ENCODE data around the gene CEMIP. TPM values are rescaled to one million over a fixed set of nuclear protein-coding genes. Genes with fewer than 3 reads are reported as not detected.

Gene CEMIP
- polyA plus RNA-seq, 1 experiment, result 221 TPM

DNA sequence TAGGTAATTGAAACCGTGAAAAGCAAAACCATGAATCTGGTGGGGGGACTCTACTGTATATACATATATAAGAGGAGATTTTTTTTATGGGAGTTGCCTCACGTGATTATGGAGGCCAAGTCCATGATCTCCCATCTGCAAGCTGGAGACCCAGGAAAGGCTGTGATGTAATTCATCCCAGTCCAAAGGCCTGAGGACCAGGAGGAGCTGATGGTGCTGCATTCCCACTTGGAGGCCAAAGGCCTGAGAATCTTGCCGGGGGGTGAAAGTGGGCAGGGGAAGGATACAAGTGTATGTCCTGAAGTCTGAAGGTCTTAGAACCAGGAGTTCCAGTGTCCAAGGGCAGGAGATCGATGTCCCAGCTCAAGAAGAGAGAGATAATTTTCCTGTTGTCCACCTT, 37.1 kb upstream of the CEMIP start:
- H3K4me3 ChIP-seq (ENCODE audit: low read depth, low read length), result no peak overlapping the region
- TF ChIP-seq, protein P1, sequence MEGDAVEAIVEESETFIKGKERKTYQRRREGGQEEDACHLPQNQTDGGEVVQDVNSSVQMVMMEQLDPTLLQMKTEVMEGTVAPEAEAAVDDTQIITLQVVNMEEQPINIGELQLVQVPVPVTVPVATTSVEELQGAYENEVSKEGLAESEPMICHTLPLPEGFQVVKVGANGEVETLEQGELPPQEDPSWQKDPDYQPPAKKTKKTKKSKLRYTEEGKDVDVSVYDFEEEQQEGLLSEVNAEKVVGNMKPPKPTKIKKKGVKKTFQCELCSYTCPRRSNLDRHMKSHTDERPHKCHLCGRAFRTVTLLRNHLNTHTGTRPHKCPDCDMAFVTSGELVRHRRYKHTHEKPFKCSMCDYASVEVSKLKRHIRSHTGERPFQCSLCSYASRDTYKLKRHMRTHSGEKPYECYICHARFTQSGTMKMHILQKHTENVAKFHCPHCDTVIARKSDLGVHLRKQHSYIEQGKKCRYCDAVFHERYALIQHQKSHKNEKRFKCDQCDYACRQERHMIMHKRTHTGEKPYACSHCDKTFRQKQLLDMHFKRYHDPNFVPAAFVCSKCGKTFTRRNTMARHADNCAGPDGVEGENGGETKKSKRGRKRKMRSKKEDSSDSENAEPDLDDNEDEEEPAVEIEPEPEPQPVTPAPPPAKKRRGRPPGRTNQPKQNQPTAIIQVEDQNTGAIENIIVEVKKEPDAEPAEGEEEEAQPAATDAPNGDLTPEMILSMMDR (IDR thresholded peaks at IDR 0.05; ENCODE audit: low read depth, low read length), result no peak
- H3K27ac ChIP-seq (ENCODE audit: low read depth, low read length), result no peak overlapping the region
- ChIA-PET CTCF (no interaction called here), POLR2A (no interaction called here)
- H3K27me3 ChIP-seq (ENCODE audit: control insufficient read depth, insufficient read depth, low read length), result no peaks in the 10 kb centered on the region
- DNase-seq (ENCODE audit: low read depth, low spot score), result no peak
- H3K9me3 ChIP-seq (ENCODE audit: control insufficient read depth, insufficient read depth, low read length), result no peaks in the 10 kb centered on the region

DNA sequence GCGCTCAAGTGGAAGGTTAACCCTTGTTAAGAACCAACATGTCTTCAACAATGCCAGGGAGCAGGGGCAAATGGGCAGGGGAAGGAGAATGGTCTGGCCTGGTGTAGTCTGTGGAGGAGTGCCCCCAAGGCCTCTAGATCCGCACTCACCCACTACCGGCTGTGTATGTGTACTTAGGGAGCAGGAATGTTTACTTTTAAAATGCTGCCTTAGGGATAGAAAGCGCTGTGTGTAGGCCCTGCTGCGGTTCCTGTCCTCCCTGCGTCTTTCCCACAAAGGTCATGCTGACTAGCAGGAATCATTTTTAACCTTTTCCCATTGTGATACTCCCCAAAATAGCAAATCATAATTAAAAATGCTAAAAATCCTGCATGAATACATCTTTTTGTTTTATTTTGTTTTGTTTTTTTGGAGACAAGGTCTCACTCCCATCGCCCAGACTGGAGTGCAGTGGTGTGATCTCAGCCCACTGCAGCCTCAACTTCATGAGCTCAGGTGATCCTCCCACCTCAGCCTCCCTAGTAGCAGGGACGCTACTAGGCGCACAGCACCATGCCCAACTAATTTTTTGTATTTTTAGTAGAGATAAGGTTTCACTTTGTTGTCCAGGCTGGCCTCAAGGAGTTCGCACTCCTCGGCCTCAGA, 35.9 kb upstream of the CEMIP start:
- TF ChIP-seq, protein P1 (IDR thresholded peaks at IDR 0.05; ENCODE audit: low read depth, low read length), result no peak
- ChIA-PET POLR2A (no interaction called here), CTCF (no interaction called here)
- no peaks in the 10 kb centered on the region for H3K9me3 ChIP-seq (ENCODE audit: control insufficient read depth, insufficient read depth, low read length)
- DNase-seq (ENCODE audit: low read depth, low spot score), result no peak
- H3K27me3 ChIP-seq (ENCODE audit: control insufficient read depth, insufficient read depth, low read length), result no peaks in the 10 kb centered on the region
- H3K27ac ChIP-seq (ENCODE audit: low read depth, low read length), result peak overlapping the region; percentile 31
- H3K4me3 ChIP-seq (ENCODE audit: low read depth, low read length), result no peak overlapping the region

DNA sequence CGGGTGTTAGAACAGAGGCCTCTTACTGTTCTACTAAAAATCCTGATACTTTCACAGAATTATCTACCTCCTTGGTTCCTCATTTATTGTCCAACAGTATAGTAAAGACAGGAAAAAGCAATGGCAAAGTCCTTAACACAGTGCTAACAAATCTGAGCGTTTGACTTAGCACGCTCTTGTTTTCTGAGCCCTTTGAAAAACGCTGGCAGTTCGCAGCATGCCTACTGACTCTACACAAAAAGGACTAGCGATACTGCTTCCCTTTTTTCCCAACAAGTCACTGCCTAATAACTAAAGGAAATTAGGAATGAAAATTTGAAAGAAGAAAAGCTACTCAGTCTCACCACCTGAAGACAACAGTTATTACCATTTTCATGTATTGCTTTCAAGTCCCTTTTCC, 34.8 kb upstream of the CEMIP start:
- no peak overlapping the region for H3K4me3 ChIP-seq (ENCODE audit: low read depth, low read length)
- peak overlapping the region; percentile 43 for H3K27ac ChIP-seq (ENCODE audit: low read depth, low read length)
- TF ChIP-seq, protein P1 (IDR thresholded peaks at IDR 0.05; ENCODE audit: low read depth, low read length), result no peak
- H3K27me3 ChIP-seq (ENCODE audit: control insufficient read depth, insufficient read depth, low read length), result no peaks in the 10 kb centered on the region
- DNase-seq (ENCODE audit: low read depth, low spot score), result no peak
- ChIA-PET POLR2A (no interaction called here), CTCF (interaction anchor here (0.8 to 1.2 kb wide), 4 partner anchors 32 to 288 kb away, joined by 3 to 6 read pairs (median 4); partner anchors contain the start of gene CEMIP)
- H3K9me3 ChIP-seq (ENCODE audit: control insufficient read depth, insufficient read depth, low read length), result no peaks in the 10 kb centered on the region

DNA sequence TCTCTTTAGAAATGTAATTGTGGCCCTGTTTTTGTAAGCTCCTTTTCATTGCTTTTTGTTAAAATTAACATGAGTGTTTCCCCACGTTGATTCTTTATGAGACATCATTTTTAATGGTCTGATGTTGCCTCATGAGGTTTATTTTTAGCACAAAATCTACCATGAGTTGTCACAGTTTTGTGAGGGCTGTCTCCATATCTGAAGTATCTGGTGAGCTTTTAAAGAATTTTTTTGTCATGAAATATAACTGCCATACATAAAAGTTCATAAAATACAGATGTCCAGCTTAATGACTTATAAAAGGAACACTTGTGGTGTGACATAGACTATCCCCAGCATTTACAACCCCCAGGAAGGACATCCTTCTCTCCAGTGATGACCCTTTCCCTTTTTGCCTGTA, 34.3 kb upstream of the CEMIP start:
- TF ChIP-seq, protein P1 (IDR thresholded peaks at IDR 0.05; ENCODE audit: low read depth, low read length), result no peak
- ChIA-PET CTCF (interaction anchor here (0.8 to 1.2 kb wide), 4 partner anchors 32 to 289 kb away, joined by 3 to 6 read pairs (median 4); partner anchors contain the start of gene CEMIP), POLR2A (no interaction called here)
- no peak for DNase-seq (ENCODE audit: low read depth, low spot score)
- no peaks in the 10 kb centered on the region for H3K27me3 ChIP-seq (ENCODE audit: control insufficient read depth, insufficient read depth, low read length)
- H3K9me3 ChIP-seq (ENCODE audit: control insufficient read depth, insufficient read depth, low read length), result no peaks in the 10 kb centered on the region
- H3K27ac ChIP-seq (ENCODE audit: low read depth, low read length), result no peak overlapping the region
- no peak overlapping the region for H3K4me3 ChIP-seq (ENCODE audit: low read depth, low read length)

DNA sequence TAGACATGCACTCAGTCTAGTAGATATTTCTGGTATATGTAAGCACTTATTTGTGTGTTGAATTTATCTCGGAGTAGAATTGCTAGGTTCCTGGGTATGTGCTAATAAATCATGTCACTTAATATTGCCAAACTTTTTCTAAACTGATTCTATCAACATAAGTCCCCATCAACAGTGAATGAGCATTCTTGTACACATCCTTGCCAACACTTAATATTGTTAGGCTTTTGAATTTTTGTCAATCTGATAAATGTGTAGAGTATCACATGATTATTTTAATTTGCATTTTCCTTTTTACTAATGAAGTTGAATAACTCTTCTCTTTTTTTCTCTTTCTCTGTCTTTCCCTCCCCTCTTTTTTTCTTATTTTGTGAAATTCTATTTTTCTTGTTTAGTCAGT, 33.3 kb upstream of the CEMIP start:
- TF ChIP-seq, protein P1 (IDR thresholded peaks at IDR 0.05; ENCODE audit: low read depth, low read length), result no peak
- POLR2A ChIA-PET, result interaction anchor here (0.7 kb wide), 1 partner anchor 49 kb away, joined by 4 read pairs; no protein-coding TSS in a partner anchor

More for the DNA sequence above, 33.3 kb upstream of the CEMIP start:
- Histone ChIP-seq H3K9me3 (ENCODE audit: control insufficient read depth, insufficient read depth, low read length) (no peaks in the 10 kb centered on the region), H3K27ac (ENCODE audit: low read depth, low read length) (no peak overlapping the region), H3K27me3 (ENCODE audit: control insufficient read depth, insufficient read depth, low read length) (no peaks in the 10 kb centered on the region), H3K4me3 (ENCODE audit: low read depth, low read length) (no peak overlapping the region)
- CTCF ChIA-PET, result interaction anchor here (0.9 kb wide), 1 partner anchor 33 kb away, joined by 3 read pairs; the partner anchor contains the start of gene CEMIP
- DNase-seq (ENCODE audit: low read depth, low spot score), result no peak
